Neural progenitor cell (in vitro differentiated cells): ENCODE data around the gene ESF1.

Source experiments
- CTCF ChIP-seq: fragments of 200-600 bp; sonication (generic); IDR thresholded peaks from 2 replicates; pipeline ENCODE4 v1.5.1; 2017; ENCODE audit warnings: antibody characterized with exemption, mild to moderate bottlenecking
- EZH2 ChIP-seq: fragments of 200-600 bp; sonication (generic); IDR thresholded peaks from 2 replicates; pipeline ENCODE4 v1.6.1; 2017; ENCODE audit warnings: antibody characterized with exemption, mild to moderate bottlenecking, moderate library complexity
- EZH2phosphoT487 ChIP-seq: fragments of 200-600 bp; sonication (generic); IDR thresholded peaks from 2 replicates; pipeline ENCODE4 v1.6.1; 2017; ENCODE audit warnings: antibody characterized with exemption

- no peak for TF ChIP-seq EZH2
- no peak for TF ChIP-seq CTCF
- TF ChIP-seq EZH2phosphoT487 = no peak
Measured at GRCh38 chr20:13821876-13822275, 37.2 kb upstream of the ESF1 start.
